ENCODE data around the gene COQ6.
"Not testable (repeated sequence)": the region's sequence is repeated elsewhere in the genome, so short reads cannot be mapped to it uniquely, and the experiment has no call there.

The COQ6 gene

DNA sequence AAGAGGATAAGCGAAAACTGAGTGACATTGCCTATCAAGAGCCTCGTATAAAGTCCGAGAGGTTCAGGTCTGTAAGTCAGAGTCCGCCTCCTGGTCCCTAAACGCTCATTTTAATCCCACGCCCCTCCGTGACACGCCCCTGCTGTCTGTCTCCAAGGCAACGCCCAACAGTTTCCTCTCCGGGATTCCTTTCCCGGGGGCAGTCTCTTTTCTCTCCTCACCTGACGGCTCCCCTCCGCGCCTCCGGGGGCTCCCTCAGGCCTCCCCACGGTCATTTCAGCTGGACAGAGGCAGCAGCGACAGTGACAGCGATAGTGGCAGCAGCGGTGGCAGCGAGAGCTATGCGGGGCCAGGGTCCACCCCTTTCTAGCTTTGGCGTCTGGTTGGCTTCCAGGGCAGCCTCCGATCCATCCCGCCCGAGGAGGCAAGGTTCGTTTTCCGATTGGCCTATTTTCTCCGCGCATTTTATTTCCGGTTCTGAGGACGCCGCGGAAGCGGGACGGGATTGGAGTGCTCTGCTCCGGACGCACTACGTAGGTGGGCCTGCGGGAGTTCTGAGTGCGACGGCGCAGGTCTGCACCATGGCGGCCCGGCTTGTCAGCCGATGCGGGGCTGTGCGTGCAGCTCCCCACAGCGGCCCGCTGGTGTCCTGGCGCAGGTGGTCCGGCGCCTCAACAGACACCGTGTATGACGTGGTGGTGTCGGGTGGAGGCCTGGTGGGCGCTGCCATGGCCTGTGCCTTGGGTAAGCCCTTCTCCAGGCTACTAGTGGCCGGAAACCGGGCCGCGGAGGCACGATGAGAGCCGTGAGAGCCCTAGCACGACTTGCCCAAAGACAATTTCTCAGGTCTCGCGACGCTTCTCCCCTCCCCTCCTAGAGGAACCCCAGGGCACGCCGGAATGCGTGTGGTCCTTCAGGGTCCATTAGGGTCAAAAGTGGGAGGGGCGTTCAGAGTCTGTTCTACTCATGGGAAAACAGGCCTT is at the start of gene COQ6, which contains the start of gene FAM161B:
COQ6 (plus strand) TSS at position 551 of the 983 bp plus-strand sequence; CDS start at position 582, 31 bp downstream.
FAM161B (minus strand) TSS at position 343 of the 983 bp plus-strand sequence; CDS start at position 275, 68 bp downstream.
- peak; percentile 95 for DNase-seq

DNA sequence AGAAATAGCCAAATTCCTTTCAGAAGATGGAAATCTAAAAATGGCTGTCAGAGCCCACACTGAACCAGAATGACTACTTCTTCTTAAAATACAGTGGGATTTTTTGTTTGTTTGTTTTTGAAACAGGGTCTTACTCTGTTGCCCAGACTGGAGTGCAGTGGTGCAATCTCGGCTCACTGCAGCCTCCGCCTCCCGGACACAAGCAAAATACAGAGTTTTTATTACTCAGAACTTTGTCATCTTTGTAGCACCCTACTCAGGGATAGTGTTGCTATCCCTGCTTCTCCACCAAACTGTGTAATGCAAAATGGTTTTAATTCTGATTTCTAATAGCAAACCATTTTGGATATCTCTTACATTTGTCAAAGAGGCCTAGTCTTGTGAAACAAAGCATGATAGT is 47.1 kb upstream of the COQ6 start:
- DNase-seq, result no peak

DNA sequence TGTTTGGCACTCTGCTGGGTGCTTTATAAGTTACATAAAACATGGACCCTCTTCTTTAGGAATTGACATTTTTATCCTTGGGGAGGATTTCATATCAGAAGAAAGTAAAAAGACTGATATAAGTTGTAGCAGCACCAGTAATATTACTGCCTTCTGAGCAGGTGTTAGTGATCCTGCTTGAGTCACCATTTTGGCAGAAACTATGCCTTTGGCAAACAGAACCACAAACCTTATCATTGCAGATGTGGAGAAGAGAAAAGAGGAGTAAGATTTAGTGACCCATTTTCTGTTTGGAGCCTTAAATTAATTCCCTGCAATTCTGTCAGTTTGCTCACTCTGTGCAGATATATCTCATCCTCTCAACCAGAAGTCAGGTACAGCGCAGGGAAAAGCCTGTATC is 40.4 kb upstream of the COQ6 start:
- DNase-seq, result no peak

DNA sequence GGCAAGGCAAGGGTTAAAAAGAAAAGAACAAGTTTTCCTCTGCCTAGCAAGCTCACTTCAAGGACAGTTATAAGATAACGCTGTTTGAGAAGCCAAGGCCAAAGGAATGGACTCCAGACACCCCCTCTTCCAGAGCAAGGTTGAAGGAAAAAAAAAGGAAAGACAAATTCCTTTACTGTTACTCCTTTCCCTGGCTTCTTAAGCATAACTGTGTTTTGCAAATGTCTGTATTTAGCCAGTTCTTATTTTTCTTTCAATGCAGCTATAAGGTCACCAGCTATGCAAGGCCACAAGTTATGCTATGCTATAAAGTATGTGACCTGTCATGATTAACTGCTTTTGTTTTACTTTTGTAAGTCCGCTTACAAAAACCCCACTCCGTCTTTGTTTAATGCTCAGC is 36.8 kb upstream of the COQ6 start:
- DNase-seq, result no peak

DNA sequence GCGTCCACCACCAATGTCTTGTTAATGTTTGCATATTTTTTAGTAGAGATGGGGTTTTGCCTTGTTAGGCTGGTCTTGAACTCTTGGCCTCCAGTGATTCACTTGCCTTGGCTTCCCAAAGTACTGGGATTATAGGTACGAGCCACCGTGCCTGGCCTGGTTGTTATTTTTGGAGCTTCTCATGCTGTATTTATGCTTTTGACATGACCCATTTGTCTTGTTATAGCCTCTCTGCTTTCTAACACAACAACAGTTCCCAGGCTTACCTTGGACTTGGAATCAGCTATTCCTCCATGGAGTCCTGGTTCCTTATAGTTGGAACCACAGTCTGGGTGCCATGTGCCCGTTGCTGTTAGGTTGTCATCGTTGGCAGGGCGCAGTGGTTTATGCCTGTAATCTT is 33.8 kb upstream of the COQ6 start:
- DNase-seq, result no peak

DNA sequence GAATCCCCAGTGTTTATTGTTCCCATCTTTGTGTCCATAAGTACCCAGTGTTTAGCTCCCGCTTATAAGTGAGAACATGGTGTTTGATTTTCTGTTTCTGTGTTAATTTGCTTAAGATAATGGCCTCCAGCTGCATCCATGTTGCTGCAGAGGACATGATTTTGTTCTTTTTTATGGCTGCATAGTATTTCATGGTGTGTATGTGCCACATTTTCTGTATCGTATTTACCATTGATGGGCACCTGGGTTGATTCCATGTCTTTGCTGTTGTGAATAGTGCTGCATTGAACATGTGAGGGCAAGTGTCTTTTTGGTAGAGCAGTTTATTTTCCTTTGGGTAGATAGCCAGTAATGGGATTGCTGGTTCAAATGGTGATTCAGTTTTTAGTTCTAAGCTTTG is 30.6 kb upstream of the COQ6 start:
- DNase-seq, result not testable (repeated sequence)

DNA sequence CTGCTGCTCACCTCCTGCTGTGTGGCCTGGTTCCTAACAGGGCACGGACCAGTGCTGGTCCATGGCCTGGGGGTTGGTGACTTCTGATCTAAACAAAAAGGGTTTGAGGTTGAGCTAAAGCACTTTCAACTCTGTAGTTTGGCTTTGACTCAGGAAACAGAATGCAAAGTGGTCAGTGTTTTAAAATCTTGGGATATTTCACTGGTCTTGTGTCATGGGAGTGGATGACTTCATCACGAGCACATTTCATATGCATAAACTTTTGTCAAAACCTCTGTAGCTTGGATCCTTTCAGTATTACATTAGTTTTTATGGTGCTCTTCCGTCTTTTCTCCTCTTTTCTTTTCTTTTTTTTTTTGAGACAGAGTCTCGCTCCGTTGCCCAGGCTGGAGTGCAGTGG is 25.8 kb upstream of the COQ6 start:
- no peak for DNase-seq

DNA sequence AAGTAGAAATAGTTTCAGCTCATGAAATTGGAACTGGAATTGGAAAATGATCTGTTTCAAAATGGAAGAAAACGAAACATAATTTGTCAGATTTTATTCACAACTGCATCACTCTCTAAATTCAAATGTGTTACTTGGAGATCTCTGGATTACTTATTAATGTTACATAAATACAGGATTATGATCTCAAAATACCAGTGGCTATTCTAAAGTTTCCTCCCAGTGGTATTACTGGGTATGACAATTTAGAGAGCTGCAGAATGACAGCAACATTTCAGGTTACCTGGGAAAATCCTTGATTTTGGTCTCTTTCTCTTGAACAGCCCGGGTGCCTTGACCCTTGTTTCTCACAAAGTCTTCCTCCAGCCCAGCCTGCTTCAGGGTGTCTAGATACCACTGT is 14.4 kb upstream of the COQ6 start:
- DNase-seq, result no peak

DNA sequence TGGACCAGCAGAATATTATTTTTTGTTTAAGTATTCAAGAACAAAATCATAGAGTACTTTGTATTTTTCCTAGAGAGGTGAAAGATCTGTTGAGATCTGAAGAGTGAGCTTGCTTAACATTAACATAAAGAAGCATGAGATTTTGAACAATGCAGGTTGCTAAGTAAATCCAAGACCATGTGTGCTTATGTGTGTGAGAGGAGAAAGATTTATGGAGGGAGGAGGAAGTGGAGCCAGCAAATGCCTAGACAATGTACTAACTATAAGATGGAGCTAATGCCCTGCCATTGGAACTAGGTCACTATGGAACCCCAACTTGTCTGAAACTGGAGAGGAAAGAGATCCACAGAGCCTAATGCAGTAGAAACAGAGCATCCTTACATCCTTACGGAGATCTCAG is 13.6 kb upstream of the COQ6 start:
- no peak for DNase-seq

DNA sequence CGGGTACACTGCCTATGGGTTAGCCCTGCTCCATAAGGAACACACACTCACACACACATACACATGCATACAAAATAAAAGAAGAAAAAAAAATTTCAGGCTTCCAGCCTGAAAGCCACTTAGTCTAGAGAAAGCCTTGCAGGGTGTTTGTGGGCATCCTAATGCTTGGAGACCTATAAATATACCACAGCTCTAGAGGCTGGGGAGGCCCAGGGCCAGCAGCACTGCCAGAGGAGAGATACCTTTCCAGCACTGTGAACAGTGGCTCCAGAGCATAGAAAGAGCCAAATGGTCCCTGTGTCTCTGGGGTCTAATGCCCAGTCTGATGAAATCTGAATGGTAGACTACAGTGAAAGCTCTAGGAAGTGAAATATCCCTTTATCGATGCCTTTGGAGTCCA is 13.1 kb upstream of the COQ6 start:
- DNase-seq, result no peak

DNA sequence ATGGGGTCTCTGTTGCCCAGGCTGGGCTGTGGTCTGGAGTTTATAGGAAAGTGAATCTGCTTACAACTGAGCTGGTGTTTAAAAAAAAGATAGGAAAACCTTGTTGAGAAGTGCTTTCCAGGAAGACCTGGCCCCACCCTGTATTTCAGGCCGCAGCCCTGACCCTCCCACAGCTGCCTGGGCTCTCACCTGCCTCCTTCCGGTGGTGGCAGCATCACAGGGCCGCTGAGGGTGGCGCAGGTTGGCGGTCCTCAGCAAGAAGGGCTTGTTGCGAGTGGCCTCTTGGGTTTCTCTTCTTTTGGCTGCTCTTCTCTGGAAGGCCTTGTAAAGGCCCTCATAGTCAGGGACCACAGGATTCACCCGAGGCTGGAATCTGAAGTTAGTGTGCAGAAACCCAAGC is 7.9 kb upstream of the COQ6 start:
- no peak for DNase-seq

DNA sequence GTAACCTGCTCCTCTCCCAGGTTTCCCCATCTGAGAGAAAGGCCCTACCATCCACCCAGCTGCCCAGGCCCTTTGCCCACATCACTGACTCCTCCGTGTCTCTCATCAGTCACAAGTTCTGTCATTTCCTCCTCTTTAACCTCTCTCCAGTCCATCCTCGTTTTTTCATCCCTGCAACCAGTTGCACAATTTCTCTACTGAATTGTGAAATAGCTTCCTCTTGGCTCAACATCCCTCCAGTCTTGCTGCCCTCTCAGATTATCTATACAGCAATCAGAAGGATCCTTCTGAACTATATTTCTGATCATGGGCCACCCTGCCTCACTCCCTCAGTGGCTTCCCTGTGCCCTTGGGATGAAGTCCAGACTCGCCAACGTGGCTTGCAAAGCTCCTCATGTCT is 7.0 kb upstream of the COQ6 start:
- no peak for DNase-seq

DNA sequence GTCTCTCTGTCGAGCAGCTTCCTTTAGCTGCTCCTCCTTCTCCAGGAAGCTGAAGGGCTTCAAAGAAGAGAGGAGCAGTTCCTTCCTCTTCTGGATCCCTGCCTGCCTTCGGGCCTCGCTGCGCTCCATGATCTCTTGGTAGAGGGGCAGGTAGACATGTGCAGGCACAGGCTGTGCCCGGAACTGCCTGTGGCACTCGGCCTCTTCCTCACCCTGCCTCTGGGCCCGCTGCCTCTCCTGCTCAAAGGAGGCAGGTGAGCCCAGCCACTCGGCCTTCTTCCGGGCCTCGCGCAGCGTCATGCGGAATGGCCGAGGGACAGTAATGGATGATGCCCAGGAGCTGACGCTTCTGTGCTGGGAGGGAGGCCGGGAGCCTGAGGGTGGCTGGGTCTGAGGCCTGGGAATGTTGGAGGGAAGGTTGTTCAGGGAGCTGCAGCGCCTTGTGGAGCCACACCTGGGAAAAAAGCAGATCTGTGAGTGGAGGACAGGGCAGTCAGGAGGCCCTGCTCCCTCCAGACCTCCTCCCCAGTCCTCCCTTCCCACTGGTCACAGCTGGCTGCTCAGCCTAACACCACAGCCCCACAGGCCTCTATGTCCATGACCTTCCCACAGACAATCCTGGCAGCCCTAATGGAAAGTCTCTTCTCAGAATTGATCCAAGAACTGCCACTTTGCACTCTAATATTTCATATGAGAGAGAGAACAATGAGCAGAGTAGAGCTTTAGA is 5.5 kb upstream of the COQ6 start:
- DNase-seq, result no peak

DNA sequence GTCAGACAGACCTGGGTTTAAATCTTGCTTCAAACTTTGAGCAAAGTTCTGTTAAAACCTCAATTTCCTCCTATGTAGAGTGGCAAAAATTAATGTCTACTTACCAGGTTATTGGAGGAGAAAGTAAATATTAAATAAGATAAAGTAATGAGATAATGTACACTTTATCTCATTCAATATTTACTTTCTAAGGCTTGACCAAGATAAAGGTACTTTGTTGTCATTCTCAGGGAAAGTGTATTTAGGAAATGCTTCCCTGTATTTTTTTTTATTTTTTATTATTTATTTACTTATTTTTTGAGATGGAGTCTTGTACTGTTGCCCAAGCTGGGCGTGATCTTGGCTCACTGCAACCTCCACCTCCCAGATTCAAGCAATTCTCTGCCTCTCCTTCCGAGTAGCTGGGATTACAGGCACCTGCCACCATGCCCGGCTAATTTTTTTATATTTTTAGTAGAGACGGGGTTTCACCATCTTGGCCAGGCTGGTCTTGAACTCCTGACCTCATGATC is 4.9 kb upstream of the COQ6 start:
- DNase-seq, result no peak

DNA sequence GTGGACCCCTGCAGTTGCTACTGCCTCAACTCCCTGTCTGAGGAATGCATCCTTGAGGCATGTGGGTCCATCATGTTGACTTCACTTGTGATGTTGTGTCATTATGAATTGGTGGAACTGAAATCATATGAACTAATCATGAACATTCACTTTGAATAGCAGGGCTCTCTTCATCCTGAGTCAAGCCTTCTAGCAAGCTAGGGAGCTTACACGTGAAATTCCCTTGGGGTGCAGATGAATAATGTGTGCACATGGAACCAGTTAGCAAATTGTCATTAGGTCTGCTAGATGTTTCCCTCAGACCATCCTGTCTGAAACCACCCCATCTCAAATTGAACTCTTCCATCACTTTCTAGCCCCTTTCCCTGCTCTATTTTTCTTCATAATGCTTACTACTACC is 3.6 kb downstream of the COQ6 start:
- DNase-seq, result no peak

DNA sequence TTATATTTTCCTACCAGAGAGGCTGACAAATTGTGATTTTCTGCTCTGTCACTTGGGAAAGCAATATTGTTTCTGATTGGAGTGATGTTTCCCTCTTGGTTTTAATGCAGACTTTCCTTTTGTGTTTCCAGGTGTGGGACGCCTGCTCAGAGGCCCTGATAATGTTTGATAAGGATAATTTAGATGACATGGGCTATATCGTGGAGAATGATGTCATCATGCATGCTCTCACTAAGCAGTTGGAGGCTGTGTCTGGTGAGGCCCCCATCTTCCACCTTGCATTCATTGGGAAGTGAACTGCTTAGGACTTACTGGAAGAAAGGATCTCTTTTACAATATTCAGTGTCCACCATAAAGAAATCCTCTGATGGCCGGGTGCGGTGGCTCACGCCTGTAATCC is 5.6 kb downstream of the COQ6 start:
- no peak for DNase-seq

DNA sequence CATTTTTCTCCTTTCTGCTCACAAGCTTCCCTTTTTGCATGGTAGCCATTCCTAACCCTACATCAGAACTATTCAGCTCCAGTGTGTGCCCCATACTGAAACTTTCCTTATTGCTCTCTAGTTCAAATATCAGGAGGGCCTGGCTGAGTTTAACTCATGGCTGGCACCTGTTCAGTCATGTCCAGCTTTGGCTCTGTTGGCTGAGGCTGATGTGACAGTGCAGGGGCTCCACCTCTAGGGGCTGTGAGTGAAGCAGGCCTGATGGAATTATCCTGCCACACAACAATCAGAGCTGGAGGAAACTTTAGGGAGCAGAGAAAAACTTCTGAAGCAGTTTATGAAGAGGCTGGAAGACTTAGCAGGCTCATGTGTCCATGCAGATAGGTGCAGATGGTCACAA is 8.5 kb downstream of the COQ6 start:
- no peak for DNase-seq

DNA sequence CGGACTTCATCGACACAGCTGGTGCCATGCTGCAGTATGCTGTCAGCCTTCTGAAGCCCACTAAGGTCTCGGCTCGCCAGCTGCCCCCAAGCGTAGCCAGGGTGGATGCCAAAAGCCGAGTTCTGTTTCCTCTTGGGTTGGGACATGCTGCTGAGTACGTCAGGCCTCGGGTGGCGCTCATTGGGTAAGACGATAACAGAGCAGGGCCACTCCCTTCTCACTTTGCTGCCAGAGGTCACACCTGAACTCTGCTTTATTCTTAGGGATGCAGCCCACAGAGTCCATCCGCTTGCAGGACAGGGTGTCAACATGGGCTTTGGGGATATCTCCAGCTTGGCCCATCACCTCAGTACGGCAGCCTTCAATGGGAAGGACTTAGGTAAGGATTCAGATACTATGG is 11.1 kb downstream of the COQ6 start:
- no peak for DNase-seq

DNA sequence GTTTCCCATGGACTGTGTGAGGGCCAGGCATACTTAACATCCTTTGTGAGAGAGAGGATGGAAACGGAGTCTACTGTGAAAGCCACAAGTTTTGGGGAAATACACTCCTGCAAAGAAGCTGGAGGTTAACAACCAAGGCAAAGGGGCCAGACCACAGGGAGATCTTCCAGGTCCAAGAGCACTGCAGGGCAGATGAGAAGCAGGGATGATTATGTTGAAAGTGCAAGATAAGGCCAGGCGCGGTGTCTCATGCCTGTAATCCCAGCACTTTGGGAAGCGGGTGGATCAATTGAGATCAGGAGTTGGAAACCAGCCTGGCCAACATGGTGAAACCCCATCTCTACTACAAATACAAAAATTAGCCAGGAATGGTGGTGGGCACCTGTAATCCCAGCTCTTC is 15.1 kb downstream of the COQ6 start:
- DNase-seq, result no peak

DNA sequence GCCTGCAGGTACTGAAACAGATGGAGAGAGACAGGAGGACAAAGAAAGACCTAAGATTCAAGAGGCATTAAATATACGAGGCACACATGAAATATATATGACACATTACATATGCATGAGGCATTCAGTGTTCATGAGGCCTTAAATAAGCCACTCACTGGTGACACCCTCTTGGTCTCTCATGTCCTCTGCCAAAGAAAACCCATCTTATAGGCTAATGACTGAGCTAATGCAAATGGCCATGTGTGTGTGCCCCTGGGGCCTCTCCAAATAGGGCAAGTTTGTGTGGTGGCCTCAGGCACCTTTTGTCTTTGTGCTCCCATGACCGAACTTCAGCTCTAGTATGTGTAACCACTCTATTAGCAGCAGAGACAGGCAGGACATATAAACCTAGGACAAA is 18.8 kb downstream of the COQ6 start:
- no peak for DNase-seq

DNA sequence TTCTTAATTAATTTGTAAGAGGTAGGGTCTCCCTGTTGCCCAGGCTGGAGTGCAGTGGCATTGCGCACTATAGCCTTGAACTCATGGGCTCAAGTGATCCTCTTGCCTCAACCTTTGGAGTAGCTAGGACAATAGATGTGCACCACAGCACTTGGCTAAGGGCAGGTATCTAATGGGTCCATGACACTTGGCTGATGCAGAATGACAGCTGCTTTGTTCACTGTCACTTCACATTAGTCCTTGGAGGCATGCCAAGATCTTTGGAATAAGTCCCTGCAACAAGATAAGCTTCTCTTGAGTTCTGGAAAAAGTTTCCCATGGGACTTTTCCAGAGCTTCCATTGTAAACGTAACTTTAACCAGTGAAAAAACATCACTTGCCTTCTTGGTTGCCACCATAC is 23.4 kb downstream of the COQ6 start:
- no peak for DNase-seq

DNA sequence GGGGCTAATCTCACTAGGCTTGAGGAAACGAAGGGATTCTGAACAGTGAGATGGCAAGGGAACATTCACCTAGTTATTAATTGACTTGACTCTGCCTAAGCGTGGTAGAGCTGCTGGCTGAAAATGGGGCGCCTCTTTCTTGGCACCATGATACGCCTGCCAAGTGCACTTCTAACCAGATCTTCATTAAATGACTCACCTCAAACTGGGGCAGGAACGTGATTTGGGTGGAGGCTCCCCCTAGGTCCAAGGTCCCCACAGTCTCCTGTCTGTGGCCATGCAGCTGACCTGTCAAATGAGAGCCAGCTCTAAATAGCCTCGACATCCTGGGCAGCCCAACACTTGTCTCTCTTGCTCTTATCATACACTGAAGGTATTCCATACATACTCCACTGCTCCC is 26.0 kb downstream of the COQ6 start:
- DNase-seq, result no peak

DNA sequence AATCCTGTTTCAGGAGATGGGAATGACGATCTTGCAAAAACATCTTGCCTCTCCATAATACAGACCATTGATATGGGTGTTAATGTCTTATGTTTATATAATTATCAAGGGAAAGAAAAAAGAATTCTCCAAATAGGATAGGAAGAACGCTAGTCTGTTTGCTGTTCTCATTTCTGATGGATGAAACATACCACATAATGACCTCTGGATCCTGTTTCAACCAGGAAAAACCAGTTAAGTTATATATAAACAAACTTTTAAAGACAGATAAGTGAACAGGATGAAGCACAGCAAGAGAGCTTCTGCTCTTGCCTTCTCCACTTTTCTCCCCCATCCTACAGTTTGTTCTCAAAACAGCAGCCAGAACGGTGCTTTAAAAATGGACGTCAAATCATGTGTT is 27.8 kb downstream of the COQ6 start:
- DNase-seq, result no peak

DNA sequence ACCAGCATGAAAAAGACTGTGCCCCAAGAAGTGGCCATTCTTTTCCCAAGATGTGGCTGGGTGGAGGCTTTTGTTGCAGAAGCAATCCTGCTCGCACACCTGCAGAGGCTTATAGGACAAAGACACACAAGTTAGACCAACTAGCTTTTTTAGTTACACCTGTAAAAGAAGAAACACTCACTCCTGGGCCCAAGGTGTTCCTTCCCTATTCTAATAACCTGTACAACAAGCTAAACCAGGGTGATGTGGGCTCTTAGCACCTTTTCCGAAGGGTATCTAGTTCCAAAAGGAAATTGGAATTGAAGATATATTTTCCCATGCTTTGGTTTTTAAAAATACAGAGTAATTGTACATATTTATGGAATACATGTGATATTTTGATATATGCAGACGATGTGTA is 38.0 kb downstream of the COQ6 start:
- no peak for DNase-seq

Data from stimulated activated CD4-positive, alpha-beta T cell treated with anti-CD3 and anti-CD28 coated beads, Interleukin-1b, Interleukin-23, amount 100 ng/mL, for 48 hours (primary cell).